MCF 10A (cell line): ENCODE measurements around the gene RACK1. TPM values are rescaled to one million over a fixed set of nuclear protein-coding genes. Genes with fewer than 3 reads are reported as not detected.

Source experiments
- BruUV-seq: library from RNA; stranded (reverse); fragments of 400-500 nt; replicated peaks from 2 replicates; lab custom pipeline; 2021; lab: Mats Ljungman, UMichigan
- CTCF ChIA-PET: fragments of 300-600 bp; sonication (Branson Sonifier 250); formaldehyde crosslinking; extraction: SDS; loops from one replicate; lab custom pipeline; 2021; ENCODE audit warnings: antibody characterized with exemption, inconsistent platforms; lab: Yijun Ruan, JAX
- POLR2A ChIA-PET: fragments of 300-600, 350-650 bp; sonication (Branson Sonifier 250); formaldehyde crosslinking; extraction: SDS; loops from one replicate; lab custom pipeline; 2020; ENCODE audit warnings: antibody characterized with exemption, inconsistent platforms; lab: Yijun Ruan, JAX
- DNase-seq: peaks from one replicate; pipeline ENCODE4 v3.0.0-alpha.2; 2018; ENCODE audit not compliant: unreplicated experiment
- H3K27ac Mint-ChIP-seq: one replicate; pipeline ENCODE4 v1.8.0; 2022; ENCODE audit warnings: mild to moderate bottlenecking, low read depth, mixed read lengths; ENCODE audit not compliant: unreplicated experiment
- H3K27me3 Mint-ChIP-seq: one replicate; pipeline ENCODE4 v1.8.0; 2022; ENCODE audit warnings: mixed read lengths; ENCODE audit not compliant: insufficient read depth, unreplicated experiment
- H3K36me3 Mint-ChIP-seq: one replicate; pipeline ENCODE4 v1.8.0; 2022; ENCODE audit warnings: mild to moderate bottlenecking, moderate library complexity, mixed read lengths; ENCODE audit not compliant: insufficient read depth, unreplicated experiment
- H3K4me1 Mint-ChIP-seq: one replicate; pipeline ENCODE4 v1.8.0; 2022; ENCODE audit warnings: mixed read lengths; ENCODE audit not compliant: insufficient read depth, unreplicated experiment
- H3K4me3 Mint-ChIP-seq: one replicate; pipeline ENCODE4 v1.8.0; 2022; ENCODE audit warnings: mild to moderate bottlenecking, moderate library complexity, mixed read lengths; ENCODE audit not compliant: unreplicated experiment
- H3K9me3 Mint-ChIP-seq: one replicate; pipeline ENCODE4 v1.8.0; 2022; ENCODE audit warnings: mixed read lengths; ENCODE audit not compliant: unreplicated experiment
- intact Hi-C: fragments of 100-400 bp; cut with micrococcal nuclease; formaldehyde crosslinking; loops from 2 replicates; pipeline ENCODE4 v1.14.1; 2022
- total RNA-seq: library from RNA; stranded (reverse); gene quantifications from 2 replicates; pipeline ENCODE4 v1.2.3, GENCODE V29; 2022
- TF ChIP-seq, protein P1 (sequence below): fragments of 200-600 bp; IDR thresholded peaks from one replicate; pipeline ENCODE4 v1.8.0; 2022; ENCODE audit warnings: antibody characterized with exemption, mild to moderate bottlenecking; ENCODE audit not compliant: unreplicated experiment

RACK1 gene
- total RNA-seq, 1 experiment from 2014 or later: 4,050 TPM

DNA sequence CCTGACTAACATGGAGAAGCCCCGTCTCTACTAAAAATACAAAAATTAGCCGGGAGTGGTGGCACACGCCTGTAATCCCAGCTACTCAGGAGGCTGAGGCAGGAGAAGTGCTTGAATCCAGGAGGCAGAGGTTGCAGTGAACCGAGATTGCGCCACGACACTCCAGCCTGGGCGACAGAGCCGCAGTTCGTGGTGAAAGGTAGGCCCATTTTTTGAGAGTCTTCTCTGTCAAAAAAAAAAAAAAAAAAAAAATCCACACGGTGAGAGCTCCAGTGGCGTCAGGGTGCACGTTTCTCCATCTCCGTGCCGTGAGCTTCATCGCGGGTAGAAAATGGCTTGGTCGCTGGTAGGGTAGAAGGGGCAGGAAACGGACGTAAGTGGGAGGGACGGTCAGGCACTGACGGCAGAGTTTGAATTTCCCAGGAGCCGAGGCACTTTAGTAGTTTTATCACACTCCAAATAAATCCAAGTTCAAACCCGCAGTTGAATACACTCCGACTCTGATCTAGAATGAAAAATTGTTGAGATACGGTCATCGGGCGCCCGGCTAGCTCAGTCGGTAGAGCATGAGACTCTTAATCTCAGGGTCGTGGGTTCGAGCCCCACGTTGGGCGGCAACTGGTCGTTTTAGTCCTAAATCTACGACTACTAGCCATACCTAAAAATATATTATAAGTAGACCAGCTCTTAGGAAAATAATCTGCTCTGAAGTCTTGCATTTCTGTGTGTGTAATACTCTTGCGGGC, 36.3 kb downstream of the RACK1 start:
- POLR2A ChIA-PET: interaction anchor here (0.6 to 12.4 kb wide), 24 partner anchors 9 to 405 kb away, joined by 3 to 432 read pairs (median 8); partner anchors contain the start of genes MGAT1, RACK1, TRIM41 and TRIM52
- H3K27ac Mint-ChIP-seq: peak overlapping the region; percentile 81
- TF ChIP-seq, protein P1, sequence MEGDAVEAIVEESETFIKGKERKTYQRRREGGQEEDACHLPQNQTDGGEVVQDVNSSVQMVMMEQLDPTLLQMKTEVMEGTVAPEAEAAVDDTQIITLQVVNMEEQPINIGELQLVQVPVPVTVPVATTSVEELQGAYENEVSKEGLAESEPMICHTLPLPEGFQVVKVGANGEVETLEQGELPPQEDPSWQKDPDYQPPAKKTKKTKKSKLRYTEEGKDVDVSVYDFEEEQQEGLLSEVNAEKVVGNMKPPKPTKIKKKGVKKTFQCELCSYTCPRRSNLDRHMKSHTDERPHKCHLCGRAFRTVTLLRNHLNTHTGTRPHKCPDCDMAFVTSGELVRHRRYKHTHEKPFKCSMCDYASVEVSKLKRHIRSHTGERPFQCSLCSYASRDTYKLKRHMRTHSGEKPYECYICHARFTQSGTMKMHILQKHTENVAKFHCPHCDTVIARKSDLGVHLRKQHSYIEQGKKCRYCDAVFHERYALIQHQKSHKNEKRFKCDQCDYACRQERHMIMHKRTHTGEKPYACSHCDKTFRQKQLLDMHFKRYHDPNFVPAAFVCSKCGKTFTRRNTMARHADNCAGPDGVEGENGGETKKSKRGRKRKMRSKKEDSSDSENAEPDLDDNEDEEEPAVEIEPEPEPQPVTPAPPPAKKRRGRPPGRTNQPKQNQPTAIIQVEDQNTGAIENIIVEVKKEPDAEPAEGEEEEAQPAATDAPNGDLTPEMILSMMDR: no peak
- BruUV-seq: no TSS peak
- peak; percentile 94 for DNase-seq
- peaks cover 29% of the 10 kb centered on the region for H3K4me1 Mint-ChIP-seq
- CTCF ChIA-PET: interaction anchor here (0.7 to 6.7 kb wide), 10 partner anchors 15 to 423 kb away, joined by 3 to 67 read pairs (median 4); no protein-coding TSS in a partner anchor
- intact Hi-C loops: loop anchor here (1.0 kb wide), 4 partner anchors 11 to 34 kb away; no protein-coding TSS in a partner anchor
- H3K4me3 Mint-ChIP-seq: peak overlapping the region; percentile 84
- H3K27me3 Mint-ChIP-seq: no peaks in the 10 kb centered on the region
- peaks cover 28% of the 10 kb centered on the region for H3K36me3 Mint-ChIP-seq
- H3K9me3 Mint-ChIP-seq: no peaks in the 10 kb centered on the region

DNA sequence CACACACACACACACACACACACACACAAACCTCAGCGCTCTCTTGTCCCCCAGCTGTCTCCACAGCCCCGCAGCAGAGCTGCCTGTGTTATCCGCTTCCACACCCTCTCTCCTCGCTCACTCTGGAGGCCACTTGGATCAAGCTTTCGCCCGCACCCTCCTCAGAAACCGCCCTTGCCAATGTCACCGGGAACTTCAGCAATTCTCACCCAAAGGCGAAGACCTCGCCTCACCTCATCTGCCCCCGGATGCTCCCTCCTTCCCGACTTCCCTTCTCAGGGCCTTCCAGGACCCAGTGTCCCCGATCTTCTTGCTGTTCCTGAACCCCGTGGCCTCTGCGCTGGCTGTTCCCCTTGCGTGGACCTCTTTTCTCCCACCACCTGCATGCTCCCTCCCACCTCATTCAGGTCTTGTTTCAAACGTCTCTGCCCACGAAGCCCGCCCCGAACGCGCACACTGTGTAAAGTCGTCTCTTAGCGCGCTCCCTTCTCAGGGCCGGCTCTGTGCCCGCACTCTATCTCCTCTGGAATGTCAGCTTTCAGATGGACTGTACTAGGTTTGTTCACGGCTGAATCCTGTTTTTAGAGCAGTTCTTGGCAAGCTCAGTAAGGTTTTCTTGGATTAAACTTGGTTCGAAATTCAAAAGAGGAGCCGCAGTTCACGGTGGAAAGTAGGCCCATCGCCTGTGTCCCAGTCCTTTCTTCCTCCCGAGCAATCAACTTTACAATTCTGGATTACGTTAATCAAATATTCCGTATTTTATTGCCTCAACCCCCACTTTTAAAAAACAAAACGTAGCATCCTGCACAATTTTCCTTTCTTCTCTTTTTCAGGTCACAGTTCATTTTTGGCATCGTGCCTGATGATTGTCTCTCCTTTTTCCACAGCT, 37.7 kb downstream of the RACK1 start:
- H3K27ac Mint-ChIP-seq: peak overlapping the region; percentile 81
- no peak for DNase-seq
- no TSS peak for BruUV-seq
- H3K27me3 Mint-ChIP-seq: no peaks in the 10 kb centered on the region
- peaks cover 28% of the 10 kb centered on the region for H3K36me3 Mint-ChIP-seq
- POLR2A ChIA-PET: interaction anchor here (0.7 to 12.4 kb wide), 19 partner anchors 8 to 1426 kb away, joined by 3 to 432 read pairs (median 7); partner anchors contain the start of genes MGAT1, RACK1, TRIM41 and TRIM52
- H3K4me1 Mint-ChIP-seq: peaks cover 29% of the 10 kb centered on the region
- TF ChIP-seq, protein P1: no peak
- CTCF ChIA-PET: interaction anchor here (1.0 to 6.7 kb wide), 5 partner anchors 15 to 56 kb away, joined by 3 to 67 read pairs (median 4); no protein-coding TSS in a partner anchor
- intact Hi-C loops: no loop called here
- H3K9me3 Mint-ChIP-seq: no peaks in the 10 kb centered on the region
- peak overlapping the region; percentile 84 for H3K4me3 Mint-ChIP-seq

DNA sequence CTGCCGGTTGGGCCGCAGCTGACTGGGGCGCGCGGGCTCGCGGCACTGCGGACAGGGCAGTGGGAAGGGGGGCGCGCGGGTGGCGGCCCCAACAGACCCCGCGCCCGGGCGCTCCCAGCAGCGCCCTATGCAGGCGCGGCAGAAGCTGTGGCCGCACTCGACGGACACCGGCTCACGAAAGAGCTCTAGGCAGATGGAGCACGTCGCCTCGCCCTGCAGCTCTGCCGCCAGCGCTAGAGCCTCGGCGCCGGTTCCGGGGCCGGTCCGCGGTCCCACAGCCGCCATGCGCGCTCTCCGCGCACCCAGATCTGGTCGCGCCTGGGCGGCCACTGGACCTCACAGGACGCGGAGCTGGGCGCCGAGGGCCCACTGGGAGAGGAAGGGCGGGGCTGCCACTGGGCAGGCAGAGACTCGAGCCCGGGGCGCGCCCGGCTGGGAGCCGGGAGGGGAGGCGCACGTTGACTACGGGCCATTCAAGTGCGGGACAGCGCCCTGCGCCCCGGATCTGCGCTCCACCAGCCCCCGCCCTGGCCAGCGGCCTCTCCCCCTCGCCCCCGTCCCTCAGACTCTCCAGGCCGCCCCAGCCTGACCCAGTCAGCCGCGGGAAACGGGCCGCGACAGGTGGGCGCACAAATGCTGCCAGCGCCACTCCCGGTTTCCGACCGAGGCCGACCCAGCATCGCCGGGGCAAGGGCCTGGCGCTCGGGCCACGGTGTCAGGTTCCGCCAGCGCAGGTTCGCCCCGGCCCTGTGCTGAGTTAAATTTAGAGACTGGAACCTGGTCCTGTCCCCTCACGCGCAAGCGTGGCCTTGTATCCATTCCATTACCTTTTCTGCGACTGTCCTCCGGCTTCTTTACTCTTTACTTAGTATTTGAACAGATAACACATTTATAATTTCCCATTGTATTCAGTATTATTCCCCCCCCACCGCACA, 38.6 kb downstream of the RACK1 start, which contains the start of gene TRIM7:
TSS of gene TRIM7 (minus strand) at position 371 of the 935 bp plus-strand sequence. CDS start at position 285, 86 bp downstream.
- no TSS peak for BruUV-seq
- DNase-seq: peak; percentile 84
- Mint-ChIP-seq H3K9me3 (no peaks in the 10 kb centered on the region), H3K27ac (peak within 1 kb of the TSS; percentile 84), H3K4me1 (peaks cover 29% of the 10 kb centered on the region), H3K4me3 (peak within 1 kb of the TSS; percentile 84), H3K36me3 (peaks cover 30% of the 10 kb centered on the region), H3K27me3 (no peaks in the 10 kb centered on the region)
- TF ChIP-seq, protein P1: no peak
- CTCF ChIA-PET: interaction anchor here (1.1 to 6.7 kb wide), 4 partner anchors 14 to 57 kb away, joined by 3 to 67 read pairs (median 4); no protein-coding TSS in a partner anchor
- intact Hi-C loops: no loop called here
- POLR2A ChIA-PET: interaction anchor here (0.8 to 12.4 kb wide), 21 partner anchors 10 to 404 kb away, joined by 3 to 432 read pairs (median 5); partner anchors contain the start of genes RACK1, TRIM41 and TRIM52
